Peyer's patch (tissue), 4 donors: Measurements from ENCODE around the gene GSTA4.

Source experiments
- POLR2A ChIP-seq, 2 donors: fragments of 450-650 bp; IDR thresholded peaks; one replicate each; pipeline ENCODE4 v1.5.1; 2017; ENCODE audit warnings: antibody characterized with exemption in 2 of 2, mild to moderate bottlenecking in 2 of 2, moderate library complexity in 2 of 2
- TF ChIP-seq, protein P1 (sequence below), 6 experiments: fragments of 450-650 bp in 4 of 6; fragments of 200-600 bp in 2 of 6; sonication (generic) in 1 of 6; IDR thresholded peaks; one replicate each; pipeline ENCODE4 v1.5.1; 2017 to 2019; ENCODE audit warnings: antibody characterized with exemption in 6 of 6, mild to moderate bottlenecking in 3 of 6, moderate library complexity in 1 of 6

DNA sequence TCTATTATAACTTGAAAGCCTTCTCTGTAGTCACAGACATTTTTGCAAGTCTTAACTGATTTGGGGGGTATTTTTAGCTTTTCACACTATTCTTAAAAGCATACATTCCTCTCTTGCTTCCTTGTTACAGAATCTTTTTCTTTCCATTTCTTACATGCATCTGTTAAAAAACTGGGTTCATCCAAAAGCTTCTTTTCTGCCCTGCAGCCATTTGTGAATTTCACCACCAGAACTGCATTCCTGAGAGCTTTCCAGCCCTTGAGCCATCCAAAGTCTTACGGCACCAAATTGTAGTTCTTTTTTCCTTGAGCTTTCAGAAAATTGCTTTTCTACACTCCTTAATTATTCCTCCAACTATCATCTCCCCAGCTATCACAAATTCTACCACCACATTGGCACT is 19.7 kb upstream of the GSTA4 start:
- TF ChIP-seq, protein P1, sequence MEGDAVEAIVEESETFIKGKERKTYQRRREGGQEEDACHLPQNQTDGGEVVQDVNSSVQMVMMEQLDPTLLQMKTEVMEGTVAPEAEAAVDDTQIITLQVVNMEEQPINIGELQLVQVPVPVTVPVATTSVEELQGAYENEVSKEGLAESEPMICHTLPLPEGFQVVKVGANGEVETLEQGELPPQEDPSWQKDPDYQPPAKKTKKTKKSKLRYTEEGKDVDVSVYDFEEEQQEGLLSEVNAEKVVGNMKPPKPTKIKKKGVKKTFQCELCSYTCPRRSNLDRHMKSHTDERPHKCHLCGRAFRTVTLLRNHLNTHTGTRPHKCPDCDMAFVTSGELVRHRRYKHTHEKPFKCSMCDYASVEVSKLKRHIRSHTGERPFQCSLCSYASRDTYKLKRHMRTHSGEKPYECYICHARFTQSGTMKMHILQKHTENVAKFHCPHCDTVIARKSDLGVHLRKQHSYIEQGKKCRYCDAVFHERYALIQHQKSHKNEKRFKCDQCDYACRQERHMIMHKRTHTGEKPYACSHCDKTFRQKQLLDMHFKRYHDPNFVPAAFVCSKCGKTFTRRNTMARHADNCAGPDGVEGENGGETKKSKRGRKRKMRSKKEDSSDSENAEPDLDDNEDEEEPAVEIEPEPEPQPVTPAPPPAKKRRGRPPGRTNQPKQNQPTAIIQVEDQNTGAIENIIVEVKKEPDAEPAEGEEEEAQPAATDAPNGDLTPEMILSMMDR (IDR thresholded peaks at IDR 0.05), result no peak
- TF ChIP-seq POLR2A (IDR thresholded peaks at IDR 0.05), result no peak
